ENCODE results near the gene EIF3D. TPM values are rescaled to one million over a fixed set of nuclear protein-coding genes. Genes with fewer than 3 reads are reported as not detected.

EIF3D gene
- total and polyA plus RNA-seq, 9 of the 15 experiments (the other 6 are each of a cell fraction or from before 2014, with no cell fraction given), result 191 to 422 (median 279) TPM

- Histone ChIP-seq H3K36me3 (ENCODE audit: control insufficient read depth, insufficient read depth, low read length) (peaks cover 57% of the 10 kb centered on the region), H3K9me3 (replicated peaks; ENCODE audit: control insufficient read depth, insufficient read depth, low read depth, low read length) (peaks cover 5% of the 10 kb centered on the region), H3K9ac (ENCODE audit: insufficient read depth in 1 of 2, low read depth in 2 of 2, low read length in 2 of 2) (peak overlapping the region; percentile 26 to 46; a peak in 2 of 4 replicates), H3K27me3 (ENCODE audit: control insufficient read depth in 2 of 2, insufficient read depth in 2 of 2, low read length in 2 of 2) (no peaks in the 10 kb centered on the region), H3K79me2 (ENCODE audit: control insufficient read depth, insufficient read depth, low read length) (peaks cover 26% of the 10 kb centered on the region), H3K4me2 (ENCODE audit: insufficient read depth, low read length) (peak overlapping the region; percentile 49), H4K20me1 (replicated peaks; ENCODE audit: control insufficient read depth, insufficient read depth, low read length) (no peaks in the 10 kb centered on the region), H3K4me3 (no peak overlapping the region), H3K4me1 (replicated peaks in 1 of 2; ENCODE audit: control insufficient read depth in 2 of 2, insufficient read depth in 2 of 2, low read length in 2 of 2) (peaks cover 22 to 25% of the 10 kb centered on the region in 2 experiments; a peak in 4 of 5 replicates), H3K27ac (ENCODE audit: extremely low read depth, low read depth, low read length) (peak overlapping the region; percentile 88), H2AFZ (ENCODE audit: low read depth, low read length) (no peak overlapping the region), H3K9me1 (ENCODE audit: control insufficient read depth, insufficient read depth, low read length) (peaks cover 3% of the 10 kb centered on the region)
- FAIRE-seq (peak; percentile 98), ATAC-seq (peak; percentile 63), DNase-seq (ENCODE audit: extremely low read depth in 1 of 4, low spot score in 3 of 4) (peak; percentile 34 to 86 (median 48))
- BruUV-seq (replicated peaks), result no TSS peak
- 0% methylated on average over 3 of the region's 4 CpGs for WGBS (ENCODE audit: insufficient coverage, low coverage, missing lambda C conversion rate)
- in situ Hi-C loops (cut with MboI) (no loop called here), intact Hi-C loops (cut with micrococcal nuclease) (no loop called here)
- ChIA-PET POLR2A (interaction anchor here (1.5 kb wide), 1 partner anchor 10 kb away, joined by 6 read pairs; no protein-coding TSS in a partner anchor), CTCF (ENCODE audit: low intra/inter-chr PET ratio) (interaction anchor here (0.6 kb wide), 1 partner anchor 24 kb away, joined by 3 read pairs; no protein-coding TSS in a partner anchor)
- TF ChIP-seq NFIC (IDR thresholded peaks at IDR 0.05) (peak; percentile 61), ATF1 (CRISPR knock-in tag; IDR thresholded peaks at IDR 0.05) (no peak), ATF1 (tag; IDR thresholded peaks at IDR 0.05) (no peak), ZC3H8 (IDR thresholded peaks at IDR 0.05) (no peak), FOS (IDR thresholded peaks at IDR 0.05; ENCODE audit: extremely low read depth, insufficient read length) (no peak), FOXM1 (IDR thresholded peaks at IDR 0.05; ENCODE audit: low read depth) (no peak), FOXM1 (CRISPR knock-in tag; IDR thresholded peaks at IDR 0.05; ENCODE audit: low read depth) (no peak), JUN (IDR thresholded peaks at IDR 0.05; ENCODE audit: borderline replicate concordance, low read depth, low read length) (peak; percentile 74), JUN (CRISPR knock-in tag; IDR thresholded peaks at IDR 0.05; ENCODE audit: borderline replicate concordance) (no peak), ZKSCAN8 (CRISPR knock-in tag; IDR thresholded peaks at IDR 0.05) (no peak), ZEB2 (IDR thresholded peaks at IDR 0.05) (peak; percentile 41; the same call in 1 of the 2 replicates), RBFOX2 (IDR thresholded peaks at IDR 0.05; ENCODE audit: low read depth, low read length) (peak; percentile 32; the same call in 1 of the 2 replicates), HLTF (IDR thresholded peaks at IDR 0.05) (peak; percentile 55; the same call in 1 of the 2 replicates), ZFX (CRISPR knock-in tag; IDR thresholded peaks at IDR 0.05) (peak; percentile 32), TEAD4 (IDR thresholded peaks at IDR 0.05; ENCODE audit: low read length) (peak; percentile 84), TEAD4 (CRISPR knock-in tag; IDR thresholded peaks at IDR 0.05; ENCODE audit: borderline replicate concordance) (no peak), TRIM24 (IDR thresholded peaks at IDR 0.05) (peak; percentile 71 to 86), KDM1A (IDR thresholded peaks at IDR 0.05) (peak; percentile 43 to 59; a peak in 2 of 4 replicates), RAD21 (CRISPR knock-in tag; conservative IDR thresholded peaks at IDR 0.05 in 1 of 2, IDR thresholded peaks at IDR 0.05 in 1 of 2) (peak in 1 of 2 experiments; percentile 13; a peak in 1 of 4 replicates), FOXK2 (conservative IDR thresholded peaks at IDR 0.05 in 1 of 2, IDR thresholded peaks at IDR 0.05 in 1 of 2; ENCODE audit: low read depth in 2 of 2) (peak; percentile 57 to 73; a peak in 1 of 4 replicates), FOXA3 (CRISPR knock-in tag; conservative IDR thresholded peaks at IDR 0.05 in 1 of 2, IDR thresholded peaks at IDR 0.05 in 1 of 2) (no peak)
- TF ChIP-seq, protein P1, sequence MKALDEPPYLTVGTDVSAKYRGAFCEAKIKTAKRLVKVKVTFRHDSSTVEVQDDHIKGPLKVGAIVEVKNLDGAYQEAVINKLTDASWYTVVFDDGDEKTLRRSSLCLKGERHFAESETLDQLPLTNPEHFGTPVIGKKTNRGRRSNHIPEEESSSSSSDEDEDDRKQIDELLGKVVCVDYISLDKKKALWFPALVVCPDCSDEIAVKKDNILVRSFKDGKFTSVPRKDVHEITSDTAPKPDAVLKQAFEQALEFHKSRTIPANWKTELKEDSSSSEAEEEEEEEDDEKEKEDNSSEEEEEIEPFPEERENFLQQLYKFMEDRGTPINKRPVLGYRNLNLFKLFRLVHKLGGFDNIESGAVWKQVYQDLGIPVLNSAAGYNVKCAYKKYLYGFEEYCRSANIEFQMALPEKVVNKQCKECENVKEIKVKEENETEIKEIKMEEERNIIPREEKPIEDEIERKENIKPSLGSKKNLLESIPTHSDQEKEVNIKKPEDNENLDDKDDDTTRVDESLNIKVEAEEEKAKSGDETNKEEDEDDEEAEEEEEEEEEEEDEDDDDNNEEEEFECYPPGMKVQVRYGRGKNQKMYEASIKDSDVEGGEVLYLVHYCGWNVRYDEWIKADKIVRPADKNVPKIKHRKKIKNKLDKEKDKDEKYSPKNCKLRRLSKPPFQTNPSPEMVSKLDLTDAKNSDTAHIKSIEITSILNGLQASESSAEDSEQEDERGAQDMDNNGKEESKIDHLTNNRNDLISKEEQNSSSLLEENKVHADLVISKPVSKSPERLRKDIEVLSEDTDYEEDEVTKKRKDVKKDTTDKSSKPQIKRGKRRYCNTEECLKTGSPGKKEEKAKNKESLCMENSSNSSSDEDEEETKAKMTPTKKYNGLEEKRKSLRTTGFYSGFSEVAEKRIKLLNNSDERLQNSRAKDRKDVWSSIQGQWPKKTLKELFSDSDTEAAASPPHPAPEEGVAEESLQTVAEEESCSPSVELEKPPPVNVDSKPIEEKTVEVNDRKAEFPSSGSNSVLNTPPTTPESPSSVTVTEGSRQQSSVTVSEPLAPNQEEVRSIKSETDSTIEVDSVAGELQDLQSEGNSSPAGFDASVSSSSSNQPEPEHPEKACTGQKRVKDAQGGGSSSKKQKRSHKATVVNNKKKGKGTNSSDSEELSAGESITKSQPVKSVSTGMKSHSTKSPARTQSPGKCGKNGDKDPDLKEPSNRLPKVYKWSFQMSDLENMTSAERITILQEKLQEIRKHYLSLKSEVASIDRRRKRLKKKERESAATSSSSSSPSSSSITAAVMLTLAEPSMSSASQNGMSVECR (CRISPR knock-in tag; IDR thresholded peaks at IDR 0.05), result 0 out of 2 replicates have a peak, but pooled peaks have one; percentile 22
Observed at GRCh38 chr22:36478966-36479365, 50.0 kb downstream of the EIF3D start.

Data from K562 (cell line).